HEK293T (cell line): Measurements from ENCODE around the gene BLVRA.
A peak's percentile ranks its signal among the peaks of the same experiment; 100 is the strongest.

Source experiments
- CTCF ChIA-PET: fragments of 350-600 bp; formaldehyde crosslinking; extraction: SDS; loops from one replicate; lab custom pipeline; 2021; ENCODE audit warnings: antibody characterized with exemption, inconsistent platforms; lab: Yijun Ruan, JAX
- POLR2A ChIA-PET: fragments of 350-600 bp; formaldehyde crosslinking; extraction: SDS; loops from one replicate; lab custom pipeline; 2020; ENCODE audit warnings: antibody characterized with exemption, inconsistent platforms; lab: Yijun Ruan, JAX
- DNase-seq: peaks from one replicate; pipeline ENCODE4 v3.0.0; 2012; ENCODE audit warnings: mixed read lengths; ENCODE audit errors: extremely low spot score
- ARNT ChIP-seq: fragments of 450-650 bp; IDR thresholded peaks from 2 replicates; pipeline ENCODE4 v1.6.1; 2017; ENCODE audit warnings: mild to moderate bottlenecking
- BHLHE40 ChIP-seq: fragments of 450-650 bp; IDR thresholded peaks from 2 replicates; pipeline ENCODE4 v1.6.1; 2016; ENCODE audit warnings: mild to moderate bottlenecking, moderate library complexity, borderline replicate concordance
- CTBP1 ChIP-seq: fragments of 450-650 bp; IDR thresholded peaks from 2 replicates; pipeline ENCODE4 v1.6.1; 2016; ENCODE audit warnings: borderline replicate concordance
- ELF4 ChIP-seq: fragments of 450-650 bp; IDR thresholded peaks from 2 replicates; pipeline ENCODE4 v1.6.1; 2017; ENCODE audit warnings: antibody characterized with exemption
- FOXA1 ChIP-seq: fragments of 450-650 bp; IDR thresholded peaks from 2 replicates; pipeline ENCODE4 v1.6.1; 2016; ENCODE audit warnings: mild to moderate bottlenecking
- FOXK2 ChIP-seq: fragments of 450-650 bp; IDR thresholded peaks from 2 replicates; pipeline ENCODE4 v1.6.1; 2016; ENCODE audit warnings: mild to moderate bottlenecking
- FOXM1 ChIP-seq: fragments of 450-650 bp; IDR thresholded peaks from 2 replicates; pipeline ENCODE4 v1.6.1; 2017; ENCODE audit warnings: mild to moderate bottlenecking, borderline replicate concordance
- HDGF ChIP-seq: fragments of 450-650 bp; IDR thresholded peaks from 2 replicates; pipeline ENCODE4 v1.6.1; 2017; ENCODE audit warnings: antibody characterized with exemption, borderline replicate concordance
- L3MBTL2 ChIP-seq: fragments of 450-650 bp; conservative IDR thresholded peaks from 2 replicates; pipeline ENCODE4 v1.6.1; 2016; ENCODE audit warnings: mild to moderate bottlenecking
- LEF1 ChIP-seq: fragments of 450-650 bp; IDR thresholded peaks from 2 replicates; pipeline ENCODE4 v1.6.1; 2017; ENCODE audit warnings: mild to moderate bottlenecking, borderline replicate concordance
- NFRKB ChIP-seq: fragments of 450-650 bp; IDR thresholded peaks from 2 replicates; pipeline ENCODE4 v1.6.1; 2016; ENCODE audit warnings: mild to moderate bottlenecking, moderate library complexity
- PKNOX1 ChIP-seq: fragments of 450-650 bp; IDR thresholded peaks from 2 replicates; pipeline ENCODE4 v1.6.1; 2016
- SP1 ChIP-seq: fragments of 450-650 bp; IDR thresholded peaks from 2 replicates; pipeline ENCODE4 v1.6.1; 2017
- SUZ12 ChIP-seq: fragments of 450-650 bp; IDR thresholded peaks from 2 replicates; pipeline ENCODE4 v1.6.1; 2016; ENCODE audit warnings: mild to moderate bottlenecking
- TARDBP ChIP-seq: fragments of 450-650 bp; IDR thresholded peaks from 2 replicates; pipeline ENCODE4 v1.6.1; 2016
- ZNF384 ChIP-seq: fragments of 450-650 bp; IDR thresholded peaks from 2 replicates; pipeline ENCODE4 v1.6.1; 2016

Gene BLVRA

GRCh38 chr7:43756368-43757072, 2.0 kb upstream of the BLVRA start:
- TF ChIP-seq ZNF384 (no peak), PKNOX1 (no peak), TARDBP (no peak), FOXK2 (no peak), NFRKB (no peak), SUZ12 (no peak), LEF1 (no peak), SP1 (no peak), L3MBTL2 (no peak), ELF4 (no peak), BHLHE40 (no peak), CTBP1 (no peak), ARNT (no peak), FOXA1 (no peak), HDGF (no peak), FOXM1 (no peak)
- CTCF ChIA-PET: no interaction called here
- no peak for DNase-seq
- POLR2A ChIA-PET: interaction anchor here (0.8 to 1.0 kb wide), 2 partner anchors 11 to 27 kb away, joined by 3 to 5 read pairs; partner anchors contain the start of gene COA1

- DNase-seq: no peak
- TF ChIP-seq ELF4: no peak
- no peak for TF ChIP-seq FOXM1
- TF ChIP-seq FOXK2: no peak
- no peak for TF ChIP-seq SP1
- TF ChIP-seq CTBP1: no peak
- no peak for TF ChIP-seq TARDBP
- no peak for TF ChIP-seq SUZ12
- TF ChIP-seq LEF1: no peak
- no peak for TF ChIP-seq BHLHE40
- TF ChIP-seq FOXA1: no peak
- TF ChIP-seq ARNT: no peak
- no peak for TF ChIP-seq NFRKB
- no peak for TF ChIP-seq HDGF
- no peak for TF ChIP-seq PKNOX1
- TF ChIP-seq ZNF384: no peak
- ChIA-PET CTCF (no interaction called here), POLR2A (interaction anchor here (2.0 to 2.5 kb wide), 2 partner anchors 11 to 27 kb away, joined by 4 to 17 read pairs; partner anchors contain the start of gene COA1)
These were observed 1.3 kb upstream of the BLVRA start for GRCh38 chr7:43757073-43757720.

GRCh38 chr7:43758822-43759683, 573 bp downstream of the BLVRA start:
- ChIA-PET POLR2A (interaction anchor here (0.7 to 2.5 kb wide), 7 partner anchors 9 to 176 kb away, joined by 3 to 17 read pairs (median 4); partner anchors contain the start of genes COA1 and STK17A), CTCF (interaction anchor here (0.6 to 1.4 kb wide), 4 partner anchors 9 to 1675 kb away, joined by 3 to 5 read pairs (median 4); partner anchors contain the start of gene STK17A)
- no peak for TF ChIP-seq ARNT
- TF ChIP-seq SUZ12: no peak
- TF ChIP-seq BHLHE40: no peak
- TF ChIP-seq LEF1: no peak
- TF ChIP-seq FOXA1: no peak
- no peak for TF ChIP-seq ELF4
- no peak for TF ChIP-seq SP1
- peak; percentile 65 for DNase-seq

GRCh38 chr7:43760861-43761260, 2.4 kb downstream of the BLVRA start:
- CTCF ChIA-PET: no interaction called here
- DNase-seq: no peak
- TF ChIP-seq HDGF (no peak), CTBP1 (no peak), ARNT (no peak), FOXM1 (no peak), SP1 (no peak), BHLHE40 (no peak)
- POLR2A ChIA-PET: interaction anchor here (2.1 kb wide), 1 partner anchor 31 kb away, joined by 9 read pairs; the partner anchor contains the start of gene COA1

DNA sequence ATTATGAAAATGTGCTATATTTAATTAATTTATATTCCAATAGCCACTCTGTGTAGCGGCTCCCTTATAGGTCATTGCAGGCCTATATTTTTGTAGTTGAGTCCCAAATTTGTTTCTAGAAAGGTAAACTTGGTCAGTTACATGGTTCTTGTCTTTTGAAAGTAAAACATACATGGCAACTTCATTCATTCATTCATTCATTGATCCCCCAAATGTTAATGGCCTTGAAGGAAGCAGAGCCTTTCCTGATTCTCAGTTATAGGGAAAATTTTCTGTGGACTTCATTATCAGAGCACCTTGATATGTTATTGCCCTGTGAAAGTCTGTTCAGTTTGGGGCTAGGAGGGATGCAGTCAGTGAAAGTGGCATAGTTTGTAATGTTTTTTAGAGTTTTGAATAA, 2.9 kb downstream of the BLVRA start:
- ChIA-PET CTCF (no interaction called here), POLR2A (interaction anchor here (0.7 to 2.1 kb wide), 2 partner anchors 31 to 179 kb away, joined by 3 to 9 read pairs; partner anchors contain the start of genes COA1 and STK17A)
- no peak for DNase-seq
- TF ChIP-seq ELF4: no peak
- no peak for TF ChIP-seq CTBP1
- TF ChIP-seq L3MBTL2: no peak
- no peak for TF ChIP-seq FOXA1
- no peak for TF ChIP-seq NFRKB
- no peak for TF ChIP-seq TARDBP
- no peak for TF ChIP-seq FOXM1
- TF ChIP-seq HDGF: no peak
